LNCaP clone FGC (cell line): ENCODE data around the gene FBXL2.

ENCODE experiments used
- DNase-seq: peaks from one replicate; pipeline ENCODE4 v3.0.0-alpha.2; 2011; ENCODE audit warnings: low read depth
- H3K4me3 ChIP-seq: 2 replicates; pipeline ENCODE4 v1.5.1; 2011; ENCODE audit warnings: mild to moderate bottlenecking, low read depth, low read length, control low read depth
- TF ChIP-seq, protein P1 (sequence below): IDR thresholded peaks from 2 replicates; pipeline ENCODE4 v1.5.1; 2012; ENCODE audit warnings: mild to moderate bottlenecking; ENCODE audit not compliant: control insufficient read depth, insufficient read depth; ENCODE audit errors: extremely low read depth

Gene FBXL2

DNA sequence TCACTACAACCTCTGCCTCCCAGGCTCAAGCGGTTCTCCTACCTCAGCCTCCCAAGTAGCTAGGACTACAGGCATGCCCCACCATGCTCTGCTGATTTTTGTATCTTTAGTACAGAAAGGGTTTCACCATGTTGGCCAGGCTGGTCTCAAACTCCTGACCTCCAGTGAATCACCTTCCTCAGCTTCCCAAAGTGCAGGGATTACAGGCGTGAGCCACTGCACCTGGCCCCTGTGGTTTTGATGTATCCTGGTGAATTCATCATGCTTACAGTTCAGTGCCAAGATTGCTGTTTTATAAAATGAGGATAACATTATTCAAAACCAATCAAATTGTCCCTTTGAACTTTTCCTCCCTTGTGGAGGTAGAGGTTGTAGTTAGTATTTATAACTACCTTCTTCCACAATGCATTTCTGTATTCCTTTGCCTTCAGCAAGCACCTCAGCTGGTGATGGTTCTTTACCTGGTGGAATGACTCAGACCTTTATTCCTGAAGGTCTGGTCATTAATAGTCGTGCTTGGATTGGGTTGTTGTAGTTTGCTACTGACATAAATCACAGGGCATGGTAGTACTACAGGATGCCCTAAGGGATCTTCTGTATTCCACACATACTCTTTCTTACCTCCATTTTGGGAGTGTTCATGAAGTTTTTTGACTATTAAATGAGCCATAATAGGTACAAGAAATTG, 86.0 kb downstream of the FBXL2 start:
- DNase-seq: no peak
- TF ChIP-seq, protein P1, sequence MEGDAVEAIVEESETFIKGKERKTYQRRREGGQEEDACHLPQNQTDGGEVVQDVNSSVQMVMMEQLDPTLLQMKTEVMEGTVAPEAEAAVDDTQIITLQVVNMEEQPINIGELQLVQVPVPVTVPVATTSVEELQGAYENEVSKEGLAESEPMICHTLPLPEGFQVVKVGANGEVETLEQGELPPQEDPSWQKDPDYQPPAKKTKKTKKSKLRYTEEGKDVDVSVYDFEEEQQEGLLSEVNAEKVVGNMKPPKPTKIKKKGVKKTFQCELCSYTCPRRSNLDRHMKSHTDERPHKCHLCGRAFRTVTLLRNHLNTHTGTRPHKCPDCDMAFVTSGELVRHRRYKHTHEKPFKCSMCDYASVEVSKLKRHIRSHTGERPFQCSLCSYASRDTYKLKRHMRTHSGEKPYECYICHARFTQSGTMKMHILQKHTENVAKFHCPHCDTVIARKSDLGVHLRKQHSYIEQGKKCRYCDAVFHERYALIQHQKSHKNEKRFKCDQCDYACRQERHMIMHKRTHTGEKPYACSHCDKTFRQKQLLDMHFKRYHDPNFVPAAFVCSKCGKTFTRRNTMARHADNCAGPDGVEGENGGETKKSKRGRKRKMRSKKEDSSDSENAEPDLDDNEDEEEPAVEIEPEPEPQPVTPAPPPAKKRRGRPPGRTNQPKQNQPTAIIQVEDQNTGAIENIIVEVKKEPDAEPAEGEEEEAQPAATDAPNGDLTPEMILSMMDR: no peak
- no peak overlapping the region for H3K4me3 ChIP-seq

DNA sequence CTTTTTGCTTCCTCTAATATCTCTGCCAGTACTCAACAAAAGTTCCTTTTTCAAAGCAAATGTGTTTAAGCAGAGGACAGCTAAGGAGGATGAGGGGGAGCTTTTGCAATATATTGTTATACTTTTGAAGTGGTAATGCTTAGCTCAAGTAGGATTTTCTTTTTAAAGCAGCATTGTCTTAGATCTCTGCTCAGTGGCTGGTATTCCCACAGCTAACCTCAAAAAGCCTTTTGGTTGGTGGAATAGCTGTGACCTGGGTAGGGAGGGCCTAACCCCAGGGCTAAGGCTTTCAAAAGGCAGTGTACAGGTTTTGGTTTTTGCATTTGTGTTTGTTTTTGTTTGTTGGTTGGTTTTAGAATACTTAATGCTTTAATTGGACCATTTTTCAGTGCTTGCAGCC, 86.8 kb downstream of the FBXL2 start:
- TF ChIP-seq, protein P1: no peak
- DNase-seq: no peak

DNA sequence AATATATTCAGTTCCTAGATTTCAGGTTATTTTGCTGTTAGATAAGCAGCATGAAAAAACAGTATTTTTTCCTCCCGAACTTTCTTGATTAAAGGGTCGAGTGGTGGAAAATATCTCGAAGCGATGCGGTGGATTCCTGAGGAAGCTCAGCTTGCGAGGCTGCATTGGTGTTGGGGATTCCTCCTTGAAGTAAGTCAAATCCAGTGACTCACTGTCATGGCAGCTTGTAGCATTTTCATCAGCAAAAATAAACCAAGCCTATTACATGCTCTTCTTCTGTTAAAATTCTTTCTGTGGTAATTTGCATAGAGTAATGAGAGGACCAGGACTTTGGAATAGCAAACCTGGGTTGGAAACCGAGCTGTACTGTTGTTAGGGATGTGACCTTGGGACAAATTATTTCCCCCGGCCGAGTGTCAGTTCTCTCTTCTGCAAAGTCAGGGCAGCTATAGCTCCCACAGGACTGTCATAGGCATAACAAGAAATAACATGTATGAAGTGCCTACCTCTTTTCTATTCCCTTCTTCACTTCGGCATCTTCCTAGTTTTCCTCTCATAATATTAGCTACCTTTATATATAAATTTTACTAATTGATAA, 87.4 kb downstream of the FBXL2 start:
- no peak for DNase-seq
- TF ChIP-seq, protein P1: no peak

More for the DNA sequence above, 86.8 kb downstream of the FBXL2 start:
- H3K4me3 ChIP-seq: no peak overlapping the region

DNA sequence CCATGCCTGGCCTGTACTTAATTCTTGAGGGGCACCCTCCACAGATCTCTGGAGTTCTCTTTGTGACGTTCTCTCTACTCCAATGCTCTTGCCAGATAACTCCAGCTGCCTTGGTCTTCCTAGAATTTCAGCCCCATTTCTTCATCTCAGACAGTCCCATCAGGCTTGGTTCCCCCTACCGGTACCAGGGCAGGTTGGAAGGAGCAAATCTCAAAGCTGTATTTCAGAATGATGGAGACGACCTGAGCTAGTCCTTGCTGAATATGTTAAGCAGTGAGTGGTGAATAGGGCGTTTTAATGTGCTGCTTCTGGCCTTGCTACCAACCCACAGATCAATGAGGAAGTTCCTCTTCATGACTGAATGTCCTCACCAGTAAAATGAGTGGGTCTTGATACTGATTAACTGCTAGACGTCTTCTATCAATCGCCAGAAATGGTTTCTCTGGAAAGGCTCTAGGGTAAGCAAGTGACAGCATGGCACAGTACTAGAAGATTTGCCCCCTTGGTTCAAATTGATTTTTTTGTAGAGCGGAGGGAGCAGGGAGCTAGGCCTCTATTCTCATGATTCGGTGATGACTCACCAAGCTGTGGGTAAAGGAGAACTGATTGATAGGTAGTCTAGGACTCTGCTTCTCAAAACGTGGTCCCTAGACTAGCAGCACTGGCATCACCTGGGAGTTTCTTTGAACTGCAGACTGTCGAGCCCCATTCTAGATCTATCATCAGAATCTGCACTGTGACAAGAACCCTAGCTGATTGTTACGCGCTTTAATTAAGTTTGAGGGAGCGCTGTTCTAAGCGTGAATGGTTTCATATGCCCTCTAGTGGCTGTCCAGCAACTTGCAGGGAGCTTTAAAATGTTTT, 95.2 kb downstream of the FBXL2 start:
- H3K4me3 ChIP-seq: no peak overlapping the region
- TF ChIP-seq, protein P1: peak; percentile 87
- DNase-seq: peak; percentile 10

More for the DNA sequence above, 87.4 kb downstream of the FBXL2 start:
- H3K4me3 ChIP-seq: no peak overlapping the region

DNA sequence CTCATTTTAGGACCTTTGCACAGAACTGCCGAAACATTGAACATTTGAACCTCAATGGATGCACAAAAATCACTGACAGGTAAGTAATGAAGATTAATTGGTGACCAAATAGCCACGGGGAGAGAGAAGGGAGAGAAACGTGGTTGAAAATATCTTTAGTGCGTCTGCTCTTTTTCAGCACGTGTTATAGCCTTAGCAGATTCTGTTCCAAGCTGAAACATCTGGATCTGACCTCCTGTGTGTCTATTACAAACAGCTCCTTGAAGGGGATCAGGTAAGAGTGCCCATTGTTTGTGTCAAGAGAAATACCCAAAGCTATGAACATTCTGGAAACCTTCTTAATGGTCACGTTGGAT, 95.8 kb downstream of the FBXL2 start:
- H3K4me3 ChIP-seq: no peak overlapping the region
- no peak for DNase-seq
- TF ChIP-seq, protein P1: no peak

DNA sequence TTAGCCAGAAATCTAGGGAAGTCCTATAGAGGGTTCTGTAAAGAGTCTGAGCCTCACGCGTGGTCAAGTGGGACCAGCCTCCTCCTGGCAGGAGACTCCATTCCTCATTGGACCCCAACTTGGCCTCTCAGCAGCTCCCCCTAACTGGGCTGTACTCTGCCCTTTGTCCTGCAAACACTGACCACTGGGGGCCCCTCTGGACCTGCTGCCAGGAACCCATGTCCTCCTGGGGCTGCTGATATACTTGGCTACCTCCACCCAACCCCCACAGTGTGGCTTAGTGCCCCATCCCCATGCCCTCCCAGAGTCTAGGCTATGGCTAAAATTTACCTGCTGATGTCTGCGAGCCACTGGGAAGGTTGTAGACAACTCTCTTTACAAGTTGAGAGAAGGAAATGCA, 100.2 kb downstream of the FBXL2 start:
- TF ChIP-seq, protein P1: no peak
- no peak overlapping the region for H3K4me3 ChIP-seq
- DNase-seq: no peak
